Measurements from ENCODE around the gene CAPN15. TPM values are rescaled to one million over a fixed set of nuclear protein-coding genes. Genes with fewer than 3 reads are reported as not detected.
A peak's percentile ranks its signal among the peaks of the same experiment; 100 is the strongest.

Gene CAPN15
- total RNA-seq, 1 donor from 2014 or later: 35.2 TPM

DNA sequence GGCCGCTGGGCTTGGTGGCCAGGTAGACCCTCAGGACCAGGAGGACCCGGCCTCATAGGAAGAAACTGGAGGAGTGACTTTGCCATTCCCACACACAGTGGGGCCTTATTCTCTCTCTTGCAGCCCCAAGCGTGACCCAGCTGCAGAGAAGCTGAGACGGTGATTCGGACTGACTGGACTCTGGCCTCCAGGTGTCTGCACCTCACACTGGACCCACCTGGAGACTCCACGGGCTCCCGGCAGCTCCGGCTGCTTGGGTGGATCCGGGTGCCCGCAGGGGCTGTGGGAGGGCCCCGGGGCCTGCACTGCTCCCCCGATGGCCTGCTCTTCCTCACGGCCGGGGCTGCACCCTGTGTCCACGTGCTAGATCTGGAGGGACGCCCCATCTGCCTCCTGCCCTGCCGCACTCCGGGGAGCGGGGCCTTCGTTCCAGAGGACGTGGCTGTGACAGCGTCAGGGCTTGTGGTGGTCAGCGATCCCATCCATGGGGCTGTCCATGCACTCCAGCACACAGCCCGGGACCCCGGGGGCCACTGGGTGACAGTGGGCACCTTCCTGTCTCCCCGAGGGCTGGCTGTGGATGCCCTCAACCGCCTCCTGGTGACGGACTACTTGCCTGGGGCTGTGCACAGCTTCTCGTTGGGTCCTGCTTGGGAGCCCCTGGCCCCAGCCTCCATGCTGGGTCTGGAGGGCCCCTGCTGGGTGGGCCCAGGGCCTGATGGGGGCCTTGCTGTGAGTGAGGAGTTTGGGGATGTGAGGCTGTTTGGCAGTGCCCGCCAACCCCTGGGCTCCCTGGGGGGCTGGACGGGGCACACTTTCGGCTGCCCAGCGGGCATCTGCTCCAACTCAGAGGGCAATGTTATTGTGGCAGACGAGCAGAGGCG lies 40.1 kb downstream of the CAPN15 start:
- ATAC-seq: no peak
- no peak for DNase-seq (ENCODE audit: low spot score)
- intact Hi-C loops (cut with DNase I): no loop called here

DNA sequence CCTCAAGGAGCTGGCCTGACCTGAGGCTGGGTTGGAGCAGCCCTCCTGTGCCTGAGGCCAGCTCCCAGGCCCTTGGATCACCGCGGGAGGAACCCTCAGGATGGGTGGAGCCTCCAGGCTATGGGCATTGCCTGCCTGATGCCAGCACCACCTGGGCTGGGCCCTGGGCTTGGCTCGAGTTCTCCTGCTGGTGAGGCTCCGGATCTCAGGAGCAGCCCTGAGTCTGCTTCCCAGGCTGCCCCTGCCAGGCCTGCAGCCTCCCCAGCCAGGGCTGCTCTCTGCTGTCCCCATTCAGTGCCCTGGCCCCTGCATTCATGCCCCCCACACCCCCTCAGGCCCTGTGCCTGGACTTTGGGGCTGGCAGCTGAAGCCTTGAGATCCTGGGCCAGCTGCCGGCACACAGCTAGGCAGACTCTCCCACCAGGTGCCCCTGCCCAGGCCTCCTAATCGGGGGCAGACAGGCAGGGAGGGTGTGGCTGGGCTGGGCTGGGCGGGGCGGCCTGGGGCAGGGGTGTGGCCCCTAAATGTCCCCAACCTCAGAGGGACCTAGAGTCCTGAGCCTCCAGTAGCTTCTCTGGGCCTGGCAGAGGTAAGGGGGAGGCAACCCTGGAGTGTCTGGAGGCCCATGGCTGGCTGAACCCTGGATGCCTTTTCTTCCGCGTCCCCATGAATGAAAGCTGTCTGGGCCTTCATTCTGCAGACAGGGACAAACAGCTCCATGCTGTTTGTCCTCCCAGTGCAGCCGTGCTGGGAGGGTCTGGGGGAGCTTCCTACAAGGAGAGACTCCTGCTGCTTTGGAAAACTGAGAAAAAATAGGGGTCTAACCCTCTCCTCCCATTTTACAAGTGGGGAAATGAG lies 41.1 kb downstream of the CAPN15 start:
- no peak for ATAC-seq
- intact Hi-C loops (cut with DNase I): no loop called here
- DNase-seq (ENCODE audit: low spot score): no peak

DNA sequence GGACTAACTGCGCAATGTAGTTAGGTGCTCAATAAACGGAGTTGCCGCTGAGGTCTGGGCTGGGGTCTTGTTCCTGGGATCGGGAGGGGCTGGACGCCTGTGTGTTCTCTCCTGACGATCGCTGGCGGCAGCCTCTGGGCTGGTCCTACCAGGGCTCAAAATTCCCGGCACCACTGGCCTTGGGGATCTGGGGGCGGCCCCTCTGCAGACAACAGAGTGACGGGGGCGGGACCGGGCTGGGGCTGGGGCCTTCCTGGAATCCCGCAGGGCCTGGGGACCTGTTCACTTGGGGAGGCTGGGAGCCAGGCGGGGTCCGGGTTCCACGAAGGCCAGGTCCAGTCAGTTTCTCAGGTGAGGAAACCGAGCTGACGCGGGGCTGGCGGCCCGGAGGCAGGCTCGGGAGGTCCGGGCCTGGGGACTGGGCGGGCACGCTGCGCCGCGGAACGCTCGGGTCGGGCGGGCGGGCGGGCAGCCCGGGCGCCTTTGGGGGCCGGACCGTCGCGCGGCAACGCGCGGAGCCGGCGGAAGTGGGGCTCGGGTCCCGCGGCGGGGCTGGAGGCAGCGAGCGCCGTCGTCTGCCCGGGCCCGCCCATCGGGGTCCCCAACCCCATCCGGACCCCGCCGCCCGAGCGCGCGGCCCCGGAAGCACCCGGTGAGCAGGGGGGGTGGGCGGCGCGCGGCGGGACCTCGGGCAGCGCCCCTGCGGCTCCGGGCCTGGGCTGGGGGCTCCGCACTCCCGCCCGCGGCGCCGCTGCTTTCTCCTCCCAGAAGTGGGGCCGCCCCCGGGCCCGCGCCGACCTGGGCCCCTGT lies 42.1 kb downstream of the CAPN15 start, which contains the start of gene PIGQ:
TSS of gene PIGQ (plus strand) at position 524 of the 810 bp plus-strand sequence. CDS start 4,107 bp downstream, outside the sequence.
- DNase-seq (ENCODE audit: low spot score): peak; percentile 83
- intact Hi-C loops (cut with DNase I): no loop called here
- ATAC-seq: peak; percentile 62

DNA sequence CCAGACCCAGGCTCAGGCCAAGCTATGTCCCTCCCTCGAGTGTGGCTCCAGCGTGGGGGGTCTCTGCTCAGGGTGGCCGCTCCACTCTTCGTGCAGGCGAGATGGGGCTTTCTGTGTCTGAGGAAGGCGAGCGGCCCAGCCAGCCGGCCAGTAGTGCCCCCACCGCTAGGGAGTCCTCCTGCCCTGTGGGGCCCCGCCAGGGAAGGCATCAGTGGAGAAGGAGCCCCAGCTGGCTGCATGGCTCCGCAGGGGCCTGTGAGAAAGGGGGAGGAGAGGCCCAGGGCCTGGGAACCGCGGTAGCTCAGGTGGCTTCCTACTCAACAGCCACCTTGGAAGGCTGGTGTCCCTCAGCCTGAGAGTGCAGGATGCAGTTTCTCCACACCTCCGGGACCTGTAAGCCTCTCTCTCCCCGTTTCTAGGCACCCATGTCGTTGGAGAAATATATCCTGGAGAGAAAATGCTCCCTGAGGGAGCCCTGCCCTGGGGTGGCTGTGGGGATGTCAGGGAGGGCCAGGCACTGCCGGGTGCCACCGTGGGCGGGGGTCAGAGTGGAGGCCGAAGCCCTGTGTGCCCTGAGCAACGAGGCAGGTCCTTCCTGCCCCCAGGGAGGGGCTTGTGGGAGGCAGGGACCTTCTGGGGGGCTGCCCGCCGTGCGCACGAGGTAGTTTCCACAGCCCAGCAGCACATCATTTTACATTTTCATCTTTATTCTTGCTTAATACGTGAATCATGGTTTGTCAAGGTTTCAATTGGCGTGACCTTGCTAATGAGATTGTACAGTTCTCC lies 45.5 kb downstream of the CAPN15 start:
- no peak for ATAC-seq
- intact Hi-C loops (cut with DNase I): no loop called here
- no peak for DNase-seq (ENCODE audit: low spot score)

DNA sequence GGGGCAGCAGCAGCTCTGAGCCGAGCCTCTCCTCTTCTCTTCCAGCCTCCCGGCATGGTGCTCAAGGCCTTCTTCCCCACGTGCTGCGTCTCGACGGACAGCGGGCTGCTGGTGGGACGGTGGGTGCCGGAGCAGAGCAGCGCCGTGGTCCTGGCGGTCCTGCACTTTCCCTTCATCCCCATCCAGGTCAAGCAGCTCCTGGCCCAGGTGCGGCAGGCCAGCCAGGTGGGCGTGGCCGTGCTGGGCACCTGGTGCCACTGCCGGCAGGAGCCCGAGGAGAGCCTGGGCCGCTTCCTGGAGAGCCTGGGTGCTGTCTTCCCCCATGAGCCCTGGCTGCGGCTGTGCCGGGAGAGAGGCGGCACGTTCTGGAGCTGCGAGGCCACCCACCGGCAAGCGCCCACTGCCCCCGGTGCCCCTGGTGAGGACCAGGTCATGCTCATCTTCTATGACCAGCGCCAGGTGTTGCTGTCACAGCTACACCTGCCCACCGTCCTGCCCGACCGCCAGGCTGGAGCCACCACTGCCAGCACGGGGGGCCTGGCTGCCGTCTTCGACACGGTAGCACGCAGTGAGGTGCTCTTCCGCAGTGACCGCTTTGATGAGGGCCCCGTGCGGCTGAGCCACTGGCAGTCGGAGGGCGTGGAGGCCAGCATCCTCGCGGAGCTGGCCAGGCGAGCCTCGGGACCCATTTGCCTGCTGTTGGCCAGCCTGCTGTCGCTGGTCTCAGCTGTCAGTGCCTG lies 46.7 kb downstream of the CAPN15 start:
- DNase-seq (ENCODE audit: low spot score) (no peak), ATAC-seq (no peak)
- intact Hi-C loops (cut with DNase I): no loop called here

DNA sequence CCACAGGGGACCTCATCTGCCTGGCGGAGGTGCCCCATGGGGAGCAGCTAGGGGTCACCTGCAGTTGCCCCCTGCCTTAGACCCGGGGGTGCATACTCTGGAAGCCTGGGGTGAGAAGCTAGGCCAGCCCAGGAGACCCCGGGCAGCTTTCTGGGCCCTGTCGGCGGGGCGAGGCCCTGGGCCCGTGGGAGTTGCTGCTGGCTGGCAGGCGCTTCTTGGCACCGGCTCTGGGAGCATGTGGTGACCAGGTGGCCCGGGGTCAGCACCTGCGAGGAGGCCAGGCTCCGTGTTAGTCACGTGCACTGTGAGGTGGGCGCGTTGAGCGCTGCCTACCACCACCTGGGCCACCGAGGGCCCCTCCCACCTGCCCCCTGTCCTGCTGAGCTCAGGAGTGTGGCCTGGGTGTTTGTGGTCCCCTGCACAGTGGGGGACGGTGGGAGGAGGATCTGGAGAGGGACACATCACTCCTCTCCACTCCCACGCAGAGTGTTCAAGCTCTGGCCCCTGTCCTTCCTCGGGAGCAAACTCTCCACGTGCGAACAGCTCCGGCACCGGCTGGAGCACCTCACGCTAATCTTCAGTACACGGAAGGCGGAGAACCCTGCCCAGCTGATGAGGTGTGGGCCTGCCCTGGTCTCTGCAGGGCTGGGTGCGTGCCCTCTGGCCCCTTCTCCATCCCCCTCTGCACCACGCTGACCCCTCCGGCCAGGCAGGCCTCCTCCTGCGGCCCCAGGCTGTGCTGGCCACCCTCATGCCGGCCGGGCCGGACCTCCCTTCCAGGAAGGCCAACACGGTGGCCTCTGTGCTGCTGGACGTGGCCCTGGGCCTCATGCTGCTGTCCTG lies 48.1 kb downstream of the CAPN15 start:
- intact Hi-C loops (cut with DNase I): no loop called here
- no peak for DNase-seq (ENCODE audit: low spot score)
- ATAC-seq: no peak

DNA sequence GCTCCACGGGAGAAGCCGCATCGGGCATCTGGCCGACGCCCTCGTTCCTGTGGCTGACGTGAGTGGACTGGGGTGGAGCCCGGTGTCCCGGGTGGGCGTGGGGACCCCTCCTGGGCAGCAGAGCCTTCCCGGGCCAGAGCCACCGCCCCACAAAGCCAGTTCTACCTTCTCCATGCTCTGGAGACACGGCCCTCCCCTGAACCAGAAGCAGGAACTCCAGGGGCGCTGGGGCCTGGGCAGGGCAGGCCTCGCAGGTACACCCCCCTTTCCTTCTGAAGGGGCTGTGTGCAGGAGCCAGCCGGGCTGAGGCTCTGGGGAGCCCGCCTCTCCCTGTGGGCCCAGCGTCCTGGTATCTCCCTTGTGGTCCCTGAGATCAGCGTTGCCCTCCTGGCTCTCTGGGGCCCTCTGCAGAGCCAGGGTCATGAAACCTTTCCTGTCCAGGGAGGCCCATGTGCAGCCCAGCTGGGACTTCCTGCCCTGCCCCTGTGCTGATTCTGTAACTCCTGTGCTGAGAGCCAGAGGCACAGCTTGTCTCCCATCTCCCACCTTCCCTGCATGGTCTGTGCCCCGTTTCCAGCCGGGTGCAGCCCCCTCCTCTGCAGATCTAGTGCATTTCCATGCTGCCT lies 48.8 kb downstream of the CAPN15 start:
- intact Hi-C loops (cut with DNase I): no loop called here
- no peak for ATAC-seq

DNA sequence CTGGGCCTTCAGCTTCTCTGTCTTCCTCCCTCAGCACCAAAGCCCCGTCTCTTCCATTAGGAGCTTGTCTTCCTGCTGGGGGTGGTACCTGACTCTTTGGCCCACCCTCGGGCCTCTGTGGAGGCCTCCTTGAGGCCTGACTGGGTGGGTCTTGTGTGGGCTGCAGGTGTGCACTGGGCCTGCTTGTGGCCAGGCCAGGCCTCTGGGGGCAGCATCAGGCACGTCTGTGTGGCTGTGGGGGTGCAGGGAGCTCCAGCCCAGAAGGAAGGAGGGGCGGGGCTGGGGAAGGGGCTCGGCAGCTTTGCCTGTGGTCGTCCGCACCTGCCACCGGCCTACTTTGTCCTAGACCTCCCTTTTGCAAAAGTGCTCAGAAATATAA lies 49.3 kb downstream of the CAPN15 start:
- no peak for DNase-seq (ENCODE audit: low spot score)
- intact Hi-C loops (cut with DNase I): no loop called here
- ATAC-seq: no peak

More for the DNA sequence above, 48.8 kb downstream of the CAPN15 start:
- no peak for DNase-seq (ENCODE audit: low spot score)

DNA sequence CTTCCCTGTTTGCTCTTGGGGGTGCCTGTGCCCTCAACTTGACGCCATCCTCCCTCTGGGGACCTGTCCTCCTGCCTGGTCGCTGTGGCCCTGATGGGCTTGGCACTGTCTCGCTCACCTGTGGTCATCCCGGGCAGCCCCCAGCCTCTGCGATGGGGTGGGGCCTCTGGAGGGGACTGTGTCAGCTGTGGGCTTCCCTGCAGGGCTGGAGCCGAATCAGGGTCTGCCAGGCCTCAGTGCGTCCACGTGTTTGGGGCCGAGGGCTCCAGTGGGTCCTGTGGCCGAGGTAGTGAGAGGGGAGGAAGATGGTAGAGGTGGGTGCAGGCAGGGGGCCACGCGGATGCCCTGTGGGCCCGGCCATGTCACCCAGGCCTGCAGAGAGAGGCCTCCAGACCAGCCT lies 50.3 kb downstream of the CAPN15 start:
- DNase-seq (ENCODE audit: low spot score): no peak
- intact Hi-C loops (cut with DNase I): no loop called here
- ATAC-seq: no peak

DNA sequence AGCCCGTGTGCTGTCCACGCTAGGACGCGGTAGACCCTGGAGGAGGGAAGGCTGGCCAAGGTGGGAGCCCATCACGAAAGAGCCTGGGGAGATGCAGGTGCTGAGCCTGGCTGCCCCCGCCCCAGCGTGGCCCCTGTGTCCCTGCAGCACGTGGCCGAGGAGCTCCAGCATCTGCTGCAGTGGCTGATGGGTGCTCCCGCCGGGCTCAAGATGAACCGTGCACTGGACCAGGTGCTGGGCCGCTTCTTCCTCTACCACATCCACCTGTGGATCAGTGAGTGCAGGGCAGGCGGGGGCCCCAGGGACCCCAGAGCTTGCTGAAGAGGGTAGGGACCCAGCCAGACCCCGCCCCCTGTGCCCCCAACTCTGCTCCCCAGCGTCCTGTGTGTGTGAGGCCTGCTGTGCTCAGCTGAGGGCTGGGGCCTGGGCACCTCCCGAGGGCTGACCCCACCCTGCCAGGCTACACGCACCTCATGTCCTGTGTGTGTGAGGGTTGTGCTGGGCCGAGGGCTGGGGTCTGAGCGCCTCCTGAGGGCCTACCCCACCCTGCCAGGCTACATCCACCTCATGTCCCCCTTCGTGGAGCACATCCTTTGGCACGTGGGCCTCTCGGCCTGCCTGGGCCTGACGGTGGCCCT lies 50.8 kb downstream of the CAPN15 start:
- intact Hi-C loops (cut with DNase I): no loop called here
- ATAC-seq: no peak
- DNase-seq (ENCODE audit: low spot score): no peak

DNA sequence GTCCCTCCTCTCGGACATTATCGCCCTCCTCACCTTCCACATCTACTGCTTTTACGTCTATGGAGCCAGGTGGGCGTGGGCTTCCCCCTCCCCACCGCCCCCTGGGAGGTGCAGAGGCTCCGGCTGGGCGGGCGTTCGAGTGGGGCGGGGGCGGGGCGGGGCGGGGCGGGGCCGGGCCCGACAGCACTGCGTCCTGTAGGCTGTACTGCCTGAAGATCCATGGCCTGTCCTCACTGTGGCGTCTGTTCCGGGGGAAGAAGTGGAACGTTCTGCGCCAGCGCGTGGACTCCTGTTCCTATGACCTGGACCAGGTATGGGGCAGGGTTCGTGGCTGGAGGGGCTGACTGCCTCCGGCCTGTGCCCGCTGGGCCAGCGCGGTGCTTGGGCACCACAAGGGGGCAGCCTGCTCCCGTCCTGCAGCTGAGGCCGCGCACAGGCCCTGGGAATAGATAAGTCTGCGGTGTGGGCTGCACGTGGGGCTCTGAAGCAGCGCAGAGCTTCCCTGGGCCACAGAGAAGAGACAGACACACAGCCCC lies 51.4 kb downstream of the CAPN15 start:
- peak; percentile 80 for ATAC-seq
- DNase-seq (ENCODE audit: low spot score): peak; percentile 84
- intact Hi-C loops (cut with DNase I): no loop called here

DNA sequence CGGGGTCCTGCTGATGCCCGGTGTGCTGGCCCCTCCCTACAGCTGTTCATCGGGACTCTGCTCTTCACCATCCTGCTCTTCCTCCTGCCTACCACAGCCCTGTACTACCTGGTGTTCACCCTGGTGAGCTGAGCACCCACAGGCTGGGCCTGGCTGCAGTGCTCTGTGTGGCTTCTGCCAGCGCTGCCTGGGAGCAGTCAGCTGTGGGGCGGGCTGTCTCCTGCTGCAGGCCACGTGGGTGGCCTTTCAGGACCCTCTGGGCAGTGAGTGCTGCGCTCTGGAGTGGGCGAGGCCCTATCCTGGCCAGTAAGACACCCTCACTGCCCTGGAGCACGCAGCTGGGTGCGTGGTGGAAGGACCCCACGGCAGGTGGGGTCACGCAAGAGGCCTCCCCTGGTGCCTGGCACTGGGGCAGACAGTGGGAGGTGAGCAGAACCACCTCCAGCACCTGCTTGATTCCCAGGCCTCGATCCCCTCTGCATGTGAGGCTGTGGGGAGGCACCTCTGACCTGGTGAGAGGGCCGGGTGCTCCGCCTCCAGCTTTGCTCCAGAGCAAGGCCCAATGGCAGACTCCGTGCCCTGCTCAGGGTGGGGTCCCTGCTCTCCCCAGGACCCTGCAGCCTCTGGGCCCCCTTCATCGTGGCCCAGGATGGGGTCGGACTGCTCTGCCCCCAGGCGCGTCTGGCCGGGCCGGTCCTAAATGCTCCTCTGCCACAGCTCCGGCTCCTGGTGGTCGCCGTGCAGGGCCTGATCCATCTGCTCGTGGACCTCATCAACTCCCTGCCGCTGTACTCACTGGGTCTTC lies 52.8 kb downstream of the CAPN15 start:
- intact Hi-C loops (cut with DNase I): loop anchor here (10.0 kb wide), 1 partner anchor 74 kb away; no protein-coding TSS in a partner anchor
- no peak for ATAC-seq
- no peak for DNase-seq (ENCODE audit: low spot score)

DNA sequence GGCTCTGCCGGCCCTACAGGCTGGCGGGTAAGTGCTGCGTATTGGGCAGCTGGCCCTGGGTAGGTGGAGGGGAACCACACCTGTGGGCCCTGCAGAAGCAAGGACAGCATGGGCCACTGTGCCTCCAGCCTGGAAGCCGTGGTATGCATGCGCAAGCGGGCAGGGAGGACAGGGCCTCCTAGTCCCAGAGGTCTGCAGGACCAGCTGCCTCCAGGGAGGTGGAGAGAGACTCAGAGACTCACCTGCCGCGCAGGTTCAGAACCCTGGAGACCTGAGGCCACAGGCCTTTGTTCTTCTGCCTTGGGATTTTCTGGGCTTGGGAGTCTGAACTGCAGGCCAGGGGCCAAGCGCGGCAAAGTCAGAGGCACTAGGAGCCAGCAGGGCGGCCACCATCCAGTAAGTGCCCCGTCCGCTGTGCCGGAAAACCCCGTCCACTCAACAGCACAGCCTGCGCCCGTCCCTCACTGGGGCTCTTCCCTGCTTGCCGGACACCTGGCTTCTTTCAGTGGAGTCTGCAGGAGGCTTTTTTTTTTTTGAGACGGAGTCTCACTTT lies 53.5 kb downstream of the CAPN15 start:
- DNase-seq (ENCODE audit: low spot score): no peak
- ATAC-seq: no peak
- intact Hi-C loops (cut with DNase I): loop anchor here (10.0 kb wide), 1 partner anchor 74 kb away; no protein-coding TSS in a partner anchor

DNA sequence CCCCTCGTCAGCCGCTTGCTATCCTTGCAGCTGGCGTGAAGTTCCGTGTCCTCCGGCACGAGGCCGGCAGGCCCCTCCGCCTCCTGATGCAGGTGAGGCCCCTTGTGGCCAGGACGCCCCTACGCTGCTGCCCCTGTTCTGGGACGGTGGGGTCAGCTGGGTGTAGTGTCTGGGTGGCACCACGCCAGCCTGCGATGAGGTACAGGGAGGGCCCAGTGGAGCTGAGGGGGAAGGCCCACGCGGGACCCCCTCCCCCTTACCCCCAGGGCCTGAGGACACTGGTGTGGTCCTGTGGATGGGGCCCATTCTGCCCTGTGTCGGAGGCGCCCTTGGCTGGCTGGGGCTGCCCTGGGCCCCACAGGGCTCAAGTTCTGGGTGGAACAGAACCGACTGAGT lies 54.7 kb downstream of the CAPN15 start:
- intact Hi-C loops (cut with DNase I): loop anchor here (10.0 kb wide), 1 partner anchor 73 kb away; no protein-coding TSS in a partner anchor

More for the DNA sequence above, 54.7 kb downstream of the CAPN15 start:
- DNase-seq (ENCODE audit: low spot score) (no peak), ATAC-seq (no peak)
